PFSK-1 (cell line): ENCODE results near the gene TYROBP.

Source experiments
- POLR2AphosphoS5 ChIP-seq: IDR thresholded peaks from 2 replicates; pipeline ENCODE4 v1.6.1; 2012; ENCODE audit warnings: low read depth, mild to moderate bottlenecking, control low read depth, low read length, moderate library complexity
- SIN3A ChIP-seq: IDR thresholded peaks from 2 replicates; pipeline ENCODE4 v1.6.1; 2012; ENCODE audit warnings: mild to moderate bottlenecking, low read length, moderate library complexity, borderline replicate concordance; ENCODE audit not compliant: insufficient read depth
- TF ChIP-seq, protein P1 (sequence below), 2 experiments: IDR thresholded peaks; 2 replicates each; pipeline versions ENCODE4 v1.6.1 to v1.8.0; 2011 to 2012; ENCODE audit warnings: low read depth in 2 of 2, low read length in 2 of 2, control low read depth in 1 of 2, inconsistent platforms in 1 of 2, mild to moderate bottlenecking in 1 of 2, moderate library complexity in 1 of 2; ENCODE audit not compliant: insufficient read depth in 1 of 2

DNA sequence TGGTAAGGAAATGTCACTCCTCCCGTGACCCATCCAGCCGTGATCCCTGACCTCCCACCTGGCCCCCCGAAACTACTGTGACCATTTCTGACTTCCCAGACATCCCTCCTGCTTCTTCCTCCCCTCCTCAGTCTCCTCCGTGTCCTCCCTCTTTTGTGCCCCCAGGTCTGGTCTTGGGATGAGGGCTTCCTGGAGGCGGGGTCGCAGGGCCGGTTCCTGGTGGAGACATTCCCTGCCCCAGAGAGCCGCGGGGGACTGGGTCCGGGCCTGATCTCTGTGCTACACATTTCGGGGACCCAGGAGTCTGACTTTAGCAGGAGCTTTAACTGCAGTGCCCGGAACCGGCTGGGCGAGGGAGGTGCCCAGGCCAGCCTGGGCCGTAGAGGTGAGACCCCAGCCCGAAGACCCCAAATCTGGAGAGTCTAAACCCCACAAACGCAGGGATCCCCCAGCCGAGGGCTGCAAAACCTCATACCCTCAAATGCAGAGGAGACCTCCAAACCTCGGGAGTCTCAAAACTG lies 46.4 kb downstream of the TYROBP start:
- TF ChIP-seq SIN3A (no peak), POLR2AphosphoS5 (no peak)
- TF ChIP-seq, protein P1, sequence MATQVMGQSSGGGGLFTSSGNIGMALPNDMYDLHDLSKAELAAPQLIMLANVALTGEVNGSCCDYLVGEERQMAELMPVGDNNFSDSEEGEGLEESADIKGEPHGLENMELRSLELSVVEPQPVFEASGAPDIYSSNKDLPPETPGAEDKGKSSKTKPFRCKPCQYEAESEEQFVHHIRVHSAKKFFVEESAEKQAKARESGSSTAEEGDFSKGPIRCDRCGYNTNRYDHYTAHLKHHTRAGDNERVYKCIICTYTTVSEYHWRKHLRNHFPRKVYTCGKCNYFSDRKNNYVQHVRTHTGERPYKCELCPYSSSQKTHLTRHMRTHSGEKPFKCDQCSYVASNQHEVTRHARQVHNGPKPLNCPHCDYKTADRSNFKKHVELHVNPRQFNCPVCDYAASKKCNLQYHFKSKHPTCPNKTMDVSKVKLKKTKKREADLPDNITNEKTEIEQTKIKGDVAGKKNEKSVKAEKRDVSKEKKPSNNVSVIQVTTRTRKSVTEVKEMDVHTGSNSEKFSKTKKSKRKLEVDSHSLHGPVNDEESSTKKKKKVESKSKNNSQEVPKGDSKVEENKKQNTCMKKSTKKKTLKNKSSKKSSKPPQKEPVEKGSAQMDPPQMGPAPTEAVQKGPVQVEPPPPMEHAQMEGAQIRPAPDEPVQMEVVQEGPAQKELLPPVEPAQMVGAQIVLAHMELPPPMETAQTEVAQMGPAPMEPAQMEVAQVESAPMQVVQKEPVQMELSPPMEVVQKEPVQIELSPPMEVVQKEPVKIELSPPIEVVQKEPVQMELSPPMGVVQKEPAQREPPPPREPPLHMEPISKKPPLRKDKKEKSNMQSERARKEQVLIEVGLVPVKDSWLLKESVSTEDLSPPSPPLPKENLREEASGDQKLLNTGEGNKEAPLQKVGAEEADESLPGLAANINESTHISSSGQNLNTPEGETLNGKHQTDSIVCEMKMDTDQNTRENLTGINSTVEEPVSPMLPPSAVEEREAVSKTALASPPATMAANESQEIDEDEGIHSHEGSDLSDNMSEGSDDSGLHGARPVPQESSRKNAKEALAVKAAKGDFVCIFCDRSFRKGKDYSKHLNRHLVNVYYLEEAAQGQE (IDR thresholded peaks at IDR 0.05; ENCODE audit: insufficient read depth in 1 of 2, low read depth in 2 of 2, low read length in 2 of 2) = no peak
